ENCODE results near the gene FAM174C.
A peak's percentile ranks its signal among the peaks of the same experiment; 100 is the strongest.

Gene FAM174C

GRCh38 chr19:1275260-1275975, at the start of gene FAM174C:
FAM174C (plus strand) TSS chr19:1275530; CDS start chr19:1275550, 20 bp downstream.
- TF ChIP-seq TARDBP (IDR thresholded peaks at IDR 0.05), result no peak
- TF ChIP-seq CTBP1 (IDR thresholded peaks at IDR 0.05; ENCODE audit: borderline replicate concordance), result no peak
- 0 out of 2 replicates have a peak, but pooled peaks have one; percentile 53 for TF ChIP-seq FOXM1 (IDR thresholded peaks at IDR 0.05; ENCODE audit: borderline replicate concordance)
- no peak for TF ChIP-seq NFRKB (IDR thresholded peaks at IDR 0.05)
- no peak for TF ChIP-seq ZNF384 (IDR thresholded peaks at IDR 0.05)
- TF ChIP-seq SUZ12 (IDR thresholded peaks at IDR 0.05), result no peak
- TF ChIP-seq L3MBTL2 (conservative IDR thresholded peaks at IDR 0.05), result peak; percentile 57
- TF ChIP-seq FOXA1 (IDR thresholded peaks at IDR 0.05), result no peak
- TF ChIP-seq ELF4 (IDR thresholded peaks at IDR 0.05), result peak; percentile 76
- TF ChIP-seq FOXK2 (IDR thresholded peaks at IDR 0.05), result no peak
- peak; percentile 96 for TF ChIP-seq PKNOX1 (IDR thresholded peaks at IDR 0.05)
- no peak for TF ChIP-seq BHLHE40 (IDR thresholded peaks at IDR 0.05; ENCODE audit: borderline replicate concordance)
- TF ChIP-seq HDGF (IDR thresholded peaks at IDR 0.05; ENCODE audit: borderline replicate concordance), result no peak
- TF ChIP-seq LEF1 (IDR thresholded peaks at IDR 0.05; ENCODE audit: borderline replicate concordance), result peak; percentile 88
- TF ChIP-seq ARNT (IDR thresholded peaks at IDR 0.05), result peak; percentile 63
- no peak for TF ChIP-seq SP1 (IDR thresholded peaks at IDR 0.05)
- ChIA-PET CTCF (interaction anchor here (1.0 kb wide), 2 partner anchors 10 to 32 kb away, joined by 3 read pairs; no protein-coding TSS in a partner anchor), POLR2A (interaction anchor here (0.6 to 1.0 kb wide), 8 partner anchors 9 to 196 kb away, joined by 3 to 9 read pairs (median 4); no protein-coding TSS in a partner anchor)
- peak; percentile 89 for DNase-seq (ENCODE audit: extremely low spot score)

GRCh38 chr19:1226227-1226518, 49.2 kb upstream of the FAM174C start:
- no peak for DNase-seq (ENCODE audit: extremely low spot score)
- TF ChIP-seq FOXA1 (IDR thresholded peaks at IDR 0.05) (no peak), FOXM1 (IDR thresholded peaks at IDR 0.05; ENCODE audit: borderline replicate concordance) (no peak), LEF1 (IDR thresholded peaks at IDR 0.05; ENCODE audit: borderline replicate concordance) (no peak), HDGF (IDR thresholded peaks at IDR 0.05; ENCODE audit: borderline replicate concordance) (no peak), NFRKB (IDR thresholded peaks at IDR 0.05) (no peak), ELF4 (IDR thresholded peaks at IDR 0.05) (no peak), L3MBTL2 (conservative IDR thresholded peaks at IDR 0.05) (no peak), FOXK2 (IDR thresholded peaks at IDR 0.05) (no peak), TARDBP (IDR thresholded peaks at IDR 0.05) (no peak), SP1 (IDR thresholded peaks at IDR 0.05) (no peak), ZNF384 (IDR thresholded peaks at IDR 0.05) (no peak), CTBP1 (IDR thresholded peaks at IDR 0.05; ENCODE audit: borderline replicate concordance) (no peak), SUZ12 (IDR thresholded peaks at IDR 0.05) (no peak), BHLHE40 (IDR thresholded peaks at IDR 0.05; ENCODE audit: borderline replicate concordance) (no peak), PKNOX1 (IDR thresholded peaks at IDR 0.05) (no peak), ARNT (IDR thresholded peaks at IDR 0.05) (no peak)
- POLR2A ChIA-PET, result interaction anchor here (0.7 kb wide), 1 partner anchor 27 kb away, joined by 3 read pairs; no protein-coding TSS in a partner anchor
- CTCF ChIA-PET, result no interaction called here

- CTCF ChIA-PET, result no interaction called here
- no peak for DNase-seq (ENCODE audit: extremely low spot score)
- TF ChIP-seq NFRKB (IDR thresholded peaks at IDR 0.05), result no peak
- TF ChIP-seq SP1 (IDR thresholded peaks at IDR 0.05), result no peak
- no peak for TF ChIP-seq ZNF384 (IDR thresholded peaks at IDR 0.05)
- TF ChIP-seq TARDBP (IDR thresholded peaks at IDR 0.05), result no peak
- no peak for TF ChIP-seq FOXK2 (IDR thresholded peaks at IDR 0.05)
- TF ChIP-seq BHLHE40 (IDR thresholded peaks at IDR 0.05; ENCODE audit: borderline replicate concordance), result no peak
- TF ChIP-seq SUZ12 (IDR thresholded peaks at IDR 0.05), result no peak
- no peak for TF ChIP-seq CTBP1 (IDR thresholded peaks at IDR 0.05; ENCODE audit: borderline replicate concordance)
- TF ChIP-seq ARNT (IDR thresholded peaks at IDR 0.05), result no peak
- no peak for TF ChIP-seq ELF4 (IDR thresholded peaks at IDR 0.05)
- no peak for TF ChIP-seq L3MBTL2 (conservative IDR thresholded peaks at IDR 0.05)
- POLR2A ChIA-PET, result interaction anchor here (0.7 kb wide), 1 partner anchor 26 kb away, joined by 3 read pairs; no protein-coding TSS in a partner anchor
Observed at GRCh38 chr19:1226522-1227303, 48.6 kb upstream of the FAM174C start.

GRCh38 chr19:1227304-1228054, 47.9 kb upstream of the FAM174C start:
- POLR2A ChIA-PET, result no interaction called here
- CTCF ChIA-PET, result no interaction called here
- no peak for DNase-seq (ENCODE audit: extremely low spot score)
- TF ChIP-seq FOXK2 (IDR thresholded peaks at IDR 0.05), result no peak
- TF ChIP-seq TARDBP (IDR thresholded peaks at IDR 0.05), result no peak
- no peak for TF ChIP-seq ELF4 (IDR thresholded peaks at IDR 0.05)
- no peak for TF ChIP-seq L3MBTL2 (conservative IDR thresholded peaks at IDR 0.05)
- TF ChIP-seq NFRKB (IDR thresholded peaks at IDR 0.05), result no peak
- no peak for TF ChIP-seq CTBP1 (IDR thresholded peaks at IDR 0.05; ENCODE audit: borderline replicate concordance)

- ChIA-PET POLR2A (no interaction called here), CTCF (no interaction called here)
- TF ChIP-seq ELF4 (IDR thresholded peaks at IDR 0.05) (no peak), FOXK2 (IDR thresholded peaks at IDR 0.05) (no peak), LEF1 (IDR thresholded peaks at IDR 0.05; ENCODE audit: borderline replicate concordance) (no peak)
- DNase-seq (ENCODE audit: extremely low spot score), result no peak
Observed at GRCh38 chr19:1228161-1228957, 47.0 kb upstream of the FAM174C start.
